LHCN-M2 (cell line): ENCODE results near the gene PTGR3. TPM values are rescaled to one million over a fixed set of nuclear protein-coding genes. Genes with fewer than 3 reads are reported as not detected.

Experiments used
- DNase-seq: peaks from one replicate; pipeline ENCODE4 v3.0.0-alpha.2; 2012; ENCODE audit warnings: low read depth
- total RNA-seq: library from RNA; depleted of rRNA; stranded (reverse); fragments of >200 nt; gene quantifications from 2 replicates; pipeline ENCODE4 v1.2.3, GENCODE V29; 2014; rRNA removed

The PTGR3 gene
- total RNA-seq, 1 experiment from 2014 or later: 11.8 TPM

DNA sequence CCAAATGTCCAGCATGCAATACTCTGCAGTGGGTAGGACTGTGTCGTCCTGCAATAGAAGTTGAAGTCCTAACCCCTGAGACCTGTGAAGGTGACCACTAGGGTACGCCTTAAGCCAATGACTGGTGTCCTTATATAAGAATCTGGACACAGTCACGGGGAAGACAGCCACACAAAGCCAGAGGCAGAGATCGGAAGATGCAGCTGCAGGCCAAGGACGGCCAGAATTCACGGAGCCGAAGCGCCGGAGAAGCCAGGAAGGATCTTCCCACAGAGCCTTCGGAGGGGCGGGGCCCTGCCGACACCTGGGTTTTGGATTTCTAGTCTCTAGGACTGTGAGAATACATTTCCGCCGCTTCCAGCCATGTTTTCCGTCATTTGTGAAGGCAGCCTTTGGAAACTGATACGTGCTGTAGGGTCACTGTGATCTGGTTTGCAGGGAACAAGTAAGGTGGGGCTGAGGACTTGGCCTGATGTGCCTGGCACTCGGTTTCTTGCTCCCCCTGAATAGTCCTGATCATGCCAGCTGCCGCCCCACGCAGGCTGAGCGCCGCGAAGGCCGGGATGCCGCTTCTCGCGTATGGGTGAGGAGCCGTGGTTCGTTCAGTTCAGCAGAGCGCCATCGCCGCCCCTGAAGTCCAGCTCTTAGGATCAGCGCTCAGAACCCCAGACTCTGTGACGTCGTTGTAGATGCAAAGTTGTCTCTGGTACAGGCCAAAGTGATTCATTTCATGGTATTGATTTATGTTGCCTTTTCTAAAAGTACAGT lies 38.7 kb downstream of the PTGR3 start:
- DNase-seq: no peak

DNA sequence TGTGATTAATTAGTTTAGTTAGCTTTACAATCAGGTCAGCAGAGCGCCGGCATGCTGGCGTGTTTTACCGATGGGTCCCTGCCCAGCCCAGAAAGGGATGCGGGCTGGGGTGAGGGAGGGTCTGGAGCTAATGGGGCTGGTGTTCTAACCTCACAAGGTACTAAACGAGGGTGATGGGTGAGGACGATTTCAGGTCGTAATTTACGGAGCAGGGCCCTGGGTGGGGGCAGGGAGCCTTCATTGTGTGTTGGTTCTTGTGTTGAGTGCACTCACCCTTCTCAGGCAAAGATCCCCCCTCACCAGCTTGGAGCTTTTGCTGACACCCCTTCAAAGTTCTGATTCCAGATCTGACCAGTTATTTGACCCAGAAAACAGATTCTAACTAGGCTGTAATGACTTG lies 39.5 kb downstream of the PTGR3 start:
- no peak for DNase-seq

DNA sequence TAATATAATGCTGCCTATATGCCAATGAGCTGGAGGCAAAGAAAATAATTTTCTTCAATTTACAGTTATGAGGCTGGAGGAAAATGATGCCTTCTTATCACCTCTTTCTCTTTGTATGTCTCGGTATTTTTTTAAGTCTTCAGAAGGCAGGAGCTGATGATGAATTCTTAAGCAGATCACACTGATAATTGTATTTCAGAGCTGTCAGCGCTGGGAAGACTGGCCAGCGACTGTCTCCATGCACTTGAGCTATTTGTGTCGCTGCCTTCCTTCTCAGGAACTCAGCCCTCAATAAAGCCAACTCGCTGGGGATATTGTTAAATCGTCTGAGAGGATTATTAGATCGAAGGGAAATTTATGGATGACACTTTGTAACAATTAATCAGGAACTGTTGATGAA lies 40.3 kb downstream of the PTGR3 start:
- no peak for DNase-seq

DNA sequence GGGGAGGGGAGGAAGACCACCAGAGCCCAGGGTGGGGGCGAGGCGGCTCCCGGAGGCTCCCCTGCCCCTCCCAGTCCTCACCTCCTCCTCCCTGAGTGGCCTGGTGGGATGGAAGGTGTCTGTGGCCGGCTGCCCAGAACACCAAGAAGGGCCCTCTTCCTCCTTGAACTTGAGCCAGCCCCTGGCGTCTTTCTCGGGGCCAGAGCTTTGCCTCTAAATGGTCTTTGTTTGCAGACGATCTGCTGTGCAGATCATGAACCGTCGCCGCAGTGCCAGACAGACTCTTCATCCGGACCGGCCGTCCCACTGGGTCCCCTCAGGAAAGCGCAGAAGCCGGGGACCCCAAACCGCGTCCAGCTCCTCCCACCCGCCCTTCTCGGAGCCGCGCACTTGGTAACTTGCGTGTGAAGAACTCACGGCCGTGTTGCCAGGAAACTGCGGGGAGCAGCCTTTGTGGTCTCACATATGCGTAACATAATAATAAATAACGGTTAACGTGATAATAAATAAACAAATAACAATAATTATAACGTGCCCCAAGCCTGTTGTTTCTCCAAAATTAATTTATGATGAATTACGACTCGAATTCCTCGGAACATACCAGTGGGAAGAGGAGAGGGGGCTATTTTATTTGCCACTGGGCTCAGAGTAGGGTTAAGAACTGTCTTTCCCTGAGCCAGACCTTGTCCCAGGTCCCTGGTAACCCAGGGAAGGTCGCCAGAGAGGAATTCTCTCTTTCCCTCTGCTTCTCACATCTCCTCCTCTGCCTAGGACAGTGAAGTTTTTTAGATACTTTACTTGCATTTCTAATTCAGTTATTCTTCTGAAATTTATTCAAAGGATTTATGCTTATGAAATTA lies 41.0 kb downstream of the PTGR3 start:
- DNase-seq: no peak

DNA sequence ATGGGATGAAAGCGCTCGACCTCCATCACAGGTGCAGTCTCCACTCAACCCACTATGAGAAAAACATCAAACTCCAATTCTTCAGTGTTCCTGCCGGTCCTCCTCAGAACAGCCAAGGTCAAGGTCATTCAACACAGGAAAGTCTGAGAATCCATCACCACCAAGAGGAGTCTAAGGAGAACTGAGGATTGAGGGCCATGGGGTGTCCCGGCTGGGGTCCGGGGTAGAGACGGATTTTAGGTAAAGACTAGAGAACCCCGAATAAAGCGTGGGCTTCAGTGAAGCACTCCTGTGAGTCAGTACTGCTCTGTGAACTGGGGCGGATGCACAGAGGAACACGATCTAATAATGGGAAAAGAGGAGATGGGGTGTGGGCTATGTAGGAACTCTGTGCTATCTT lies 41.8 kb downstream of the PTGR3 start:
- DNase-seq: no peak

DNA sequence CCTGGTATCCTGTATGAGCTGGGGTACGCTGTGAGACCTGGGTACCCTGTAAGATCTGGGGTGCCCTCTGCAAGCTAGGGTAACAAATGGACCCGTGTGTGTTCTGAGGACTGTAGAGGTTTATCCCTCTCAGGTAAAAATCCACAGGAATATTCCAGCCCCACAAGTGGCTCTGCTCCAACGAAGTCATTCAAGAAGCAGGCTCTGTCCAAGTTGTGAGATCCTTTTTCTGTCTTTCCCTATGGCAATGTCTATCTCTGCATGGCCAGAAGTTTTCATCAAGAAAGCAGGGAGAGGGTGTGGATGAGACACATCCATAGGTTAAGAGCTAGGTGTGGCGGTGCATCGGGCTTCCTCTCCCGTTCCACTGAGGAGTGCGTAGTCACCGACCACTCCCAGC lies 43.0 kb downstream of the PTGR3 start:
- no peak for DNase-seq

DNA sequence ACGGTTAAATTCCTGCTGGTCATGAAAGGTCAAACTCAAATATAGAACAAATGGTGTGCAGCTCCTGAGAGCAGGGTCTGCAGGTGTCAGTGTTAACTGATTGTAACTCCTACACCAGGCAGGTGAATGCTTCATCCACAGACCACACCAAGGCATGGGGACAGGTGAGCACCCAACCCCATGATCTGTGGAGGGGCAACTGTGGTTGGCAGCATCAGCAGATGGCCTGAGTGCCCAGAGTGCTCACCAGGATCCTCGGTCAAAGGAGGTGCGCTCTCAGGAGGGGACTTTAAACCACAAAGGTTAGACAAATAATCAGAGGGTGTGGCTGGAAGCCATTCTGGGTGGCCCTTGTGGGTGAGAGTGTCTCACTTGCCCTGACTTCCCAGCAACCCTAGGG lies 44.5 kb downstream of the PTGR3 start:
- no peak for DNase-seq

DNA sequence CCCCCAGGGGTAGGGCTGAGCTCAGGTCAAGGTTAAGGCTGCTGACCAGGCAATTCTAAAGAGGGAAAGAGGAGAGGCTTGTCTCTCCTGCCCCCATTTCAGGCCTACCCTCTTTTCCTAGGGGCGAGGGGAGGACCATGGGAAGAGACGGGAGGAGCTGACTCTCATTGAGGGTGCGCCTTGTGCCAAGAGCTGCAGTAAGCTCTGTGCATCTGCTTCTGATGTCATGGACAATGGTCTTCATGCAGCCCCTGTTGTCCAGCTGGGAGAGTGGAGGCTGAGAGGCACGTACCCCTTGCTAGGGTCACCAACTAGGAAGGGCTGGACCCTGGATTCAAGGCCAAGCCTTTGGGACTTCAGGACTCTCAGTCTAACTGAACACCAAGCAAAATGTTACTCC lies 45.2 kb downstream of the PTGR3 start:
- DNase-seq: no peak

DNA sequence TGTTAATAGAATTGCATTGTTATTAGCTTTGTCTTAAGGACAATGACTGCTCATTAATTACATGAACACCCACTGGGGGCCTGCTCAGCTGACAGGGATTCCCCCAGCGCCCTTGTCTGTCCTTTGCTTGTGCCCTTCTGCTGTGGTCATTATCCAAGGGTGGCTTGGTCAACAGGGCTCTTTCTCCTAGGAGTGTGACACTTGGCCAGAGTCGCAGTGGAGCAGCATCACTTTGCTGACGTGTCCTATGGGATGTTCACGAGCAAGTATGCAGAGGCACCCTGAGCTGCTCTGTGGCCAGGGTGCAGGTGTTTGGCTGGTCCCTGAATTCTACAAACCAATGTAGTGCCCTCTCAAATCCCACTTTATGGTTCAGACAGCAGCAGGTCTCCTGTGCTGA lies 46.0 kb downstream of the PTGR3 start:
- DNase-seq: no peak

DNA sequence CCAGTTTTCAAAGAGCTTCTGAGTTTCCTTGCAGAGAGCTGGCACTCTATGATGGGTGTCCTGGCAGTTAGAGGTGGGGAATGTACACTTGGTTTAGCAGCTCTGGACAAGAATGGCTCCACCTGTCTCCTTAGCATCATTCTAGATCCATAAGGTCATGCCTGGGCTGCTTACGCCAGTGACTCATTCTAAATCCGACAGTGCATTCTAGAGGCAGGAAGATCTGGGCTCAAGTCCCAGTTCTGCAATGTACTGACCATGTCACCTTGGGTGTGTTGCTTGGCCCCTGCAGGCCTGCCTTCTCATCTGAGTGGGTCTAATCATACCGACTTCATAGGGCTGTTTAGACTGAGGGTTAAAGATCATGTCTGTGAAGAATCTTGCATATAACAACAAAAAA lies 46.5 kb downstream of the PTGR3 start:
- DNase-seq: peak; percentile 53

DNA sequence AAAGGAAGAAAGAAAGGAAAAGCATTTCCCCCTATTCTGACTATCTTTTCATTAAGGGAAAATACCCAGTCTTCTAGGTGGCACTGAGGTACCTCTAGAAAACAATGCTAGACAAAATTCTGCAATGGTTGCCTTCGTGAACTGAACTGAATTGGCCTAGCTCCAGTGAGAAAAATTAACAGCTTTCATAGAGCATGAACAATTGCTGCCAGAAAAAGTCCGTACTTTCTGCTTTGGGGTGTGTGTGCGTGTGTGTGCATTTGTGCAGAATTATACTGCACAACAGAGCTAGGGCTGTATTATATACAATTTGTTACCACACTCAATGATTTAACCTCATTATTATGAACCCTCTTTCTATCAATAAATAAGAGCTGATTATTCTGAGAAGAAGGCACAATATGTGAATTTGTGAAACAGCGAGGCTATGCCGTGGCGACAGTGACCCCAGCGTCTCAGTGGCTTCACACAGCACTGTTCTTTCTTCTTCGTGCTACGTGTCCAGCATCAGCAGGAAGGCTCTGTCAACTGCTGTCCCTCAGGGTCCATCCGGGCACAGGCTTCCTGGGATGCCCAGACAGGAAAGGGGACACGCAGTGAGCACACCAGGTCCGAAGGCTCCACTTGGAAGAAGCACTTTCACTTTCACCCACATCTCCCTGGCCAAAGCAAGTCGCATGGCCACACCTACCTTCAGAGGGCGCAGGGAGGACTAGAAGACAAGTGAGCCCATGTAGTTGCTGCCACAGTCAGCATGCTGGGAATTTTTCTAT lies 47.5 kb downstream of the PTGR3 start:
- peak; percentile 78 for DNase-seq

DNA sequence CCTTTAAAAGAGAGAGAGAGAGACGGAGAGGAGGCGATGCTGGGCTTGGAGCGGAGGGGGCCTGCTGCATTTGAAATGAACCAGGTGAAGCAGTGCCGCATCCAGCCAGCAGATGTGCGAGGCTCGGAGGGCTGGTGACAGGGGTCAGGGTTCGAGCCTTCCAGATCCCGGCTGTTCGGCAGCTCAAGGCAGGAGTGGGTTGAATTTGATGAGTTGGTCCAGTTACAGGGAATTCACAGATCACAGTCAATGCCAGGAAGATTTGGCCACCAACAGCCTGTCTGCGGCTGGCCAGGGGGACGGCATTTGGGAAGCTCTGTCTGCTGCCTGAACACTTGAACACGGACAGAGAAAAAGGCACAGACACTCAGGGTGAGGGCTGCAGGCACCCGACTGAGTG lies 48.6 kb downstream of the PTGR3 start:
- no peak for DNase-seq

DNA sequence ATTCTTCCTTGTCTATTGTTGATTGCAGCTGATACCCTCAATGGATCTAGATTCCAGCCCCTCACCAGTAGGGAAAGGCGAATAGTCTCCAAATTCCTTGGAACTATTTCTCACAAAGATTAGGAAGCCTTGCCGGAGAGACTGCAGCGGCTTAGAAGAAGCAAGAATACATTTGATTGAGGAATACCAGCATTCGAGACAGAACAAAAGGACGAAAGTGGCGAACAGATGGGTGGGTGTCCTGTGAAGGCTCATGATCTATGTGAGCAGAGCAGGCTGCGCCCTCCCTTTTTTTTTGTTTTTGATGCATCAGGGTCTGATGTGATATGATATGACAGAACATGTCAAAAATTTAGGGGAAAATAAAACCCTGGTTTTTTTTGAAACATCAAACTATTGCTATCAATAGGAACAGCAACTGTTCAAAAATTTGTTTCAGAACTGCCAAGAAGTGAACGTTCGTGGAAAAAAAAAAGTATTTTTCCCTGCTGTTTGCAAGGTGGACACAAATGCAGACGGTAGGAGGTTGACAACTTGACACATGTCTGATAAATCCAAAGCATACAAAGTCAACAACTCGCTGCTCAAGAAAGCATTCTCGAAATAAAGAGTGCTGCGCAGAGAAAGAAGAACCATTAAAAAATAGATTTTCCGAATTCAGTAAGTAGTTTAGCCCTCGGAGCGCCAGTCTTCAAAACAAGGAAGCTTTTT lies 49.1 kb downstream of the PTGR3 start:
- DNase-seq: no peak

DNA sequence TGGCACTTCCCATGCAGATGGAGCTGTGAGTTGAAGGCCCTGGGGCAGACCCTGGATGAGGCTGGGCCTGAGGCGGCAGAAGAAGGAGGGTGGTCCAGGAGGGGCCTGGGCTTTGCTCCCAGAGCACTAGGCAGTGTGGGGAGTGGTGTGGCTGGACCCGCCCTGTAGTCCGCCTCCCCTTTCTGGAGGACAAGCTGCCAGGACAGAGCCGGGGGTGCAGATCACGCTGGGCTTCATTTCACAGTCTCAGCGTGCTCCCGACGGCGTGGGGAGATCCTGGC lies 49.8 kb downstream of the PTGR3 start:
- DNase-seq: no peak

Other genes with a start within 250 kb of the PTGR3 start
- 7.2 and 7.3 TPM in 2 replicates for gene TSHZ1, start 1.7 kb upstream of the PTGR3 start, total RNA-seq
- gene SMIM21, start 218.6 kb upstream of the PTGR3 start, total RNA-seq: not detected in 2 replicates